Measurements from ENCODE around the gene ZDHHC5.

Gene ZDHHC5

GRCh38 chr11:57667736-57668433 is at the start of gene ZDHHC5:
TSS of gene ZDHHC5 (plus strand) at chr11:57668114. CDS start at chr11:57673091, 4,977 bp downstream.
- peak; percentile 97 for DNase-seq (ENCODE audit: low spot score)

- DNase-seq (ENCODE audit: low spot score) = no peak
Measured at GRCh38 chr11:57618438-57618837, 49.5 kb upstream of the ZDHHC5 start.

- no peak for DNase-seq (ENCODE audit: low spot score)
Measured at GRCh38 chr11:57619331-57619730, 48.6 kb upstream of the ZDHHC5 start.

- no peak for DNase-seq (ENCODE audit: low spot score)
Measured at GRCh38 chr11:57620467-57620866, 47.4 kb upstream of the ZDHHC5 start.

- DNase-seq (ENCODE audit: low spot score) = no peak
Measured at GRCh38 chr11:57622263-57622662, 45.7 kb upstream of the ZDHHC5 start.

- no peak for DNase-seq (ENCODE audit: low spot score)
Measured at GRCh38 chr11:57624864-57625263, 43.0 kb upstream of the ZDHHC5 start.

- DNase-seq (ENCODE audit: low spot score) = no peak
Measured at GRCh38 chr11:57626895-57627294, 41.0 kb upstream of the ZDHHC5 start.

- no peak for DNase-seq (ENCODE audit: low spot score)
Measured at GRCh38 chr11:57630171-57630570, 37.7 kb upstream of the ZDHHC5 start.

GRCh38 chr11:57632116-57632515 is 35.8 kb upstream of the ZDHHC5 start:
- no peak for DNase-seq (ENCODE audit: low spot score)

GRCh38 chr11:57633394-57634070 is 34.4 kb upstream of the ZDHHC5 start:
- no peak for DNase-seq (ENCODE audit: low spot score)

GRCh38 chr11:57634311-57634710 is 33.6 kb upstream of the ZDHHC5 start:
- no peak for DNase-seq (ENCODE audit: low spot score)

- no peak for DNase-seq (ENCODE audit: low spot score)
Measured at GRCh38 chr11:57635246-57635645, 32.7 kb upstream of the ZDHHC5 start.

- no peak for DNase-seq (ENCODE audit: low spot score)
Measured at GRCh38 chr11:57637626-57638004, 30.3 kb upstream of the ZDHHC5 start.

GRCh38 chr11:57638005-57638781 is 29.7 kb upstream of the ZDHHC5 start:
- peak; percentile 82 for DNase-seq (ENCODE audit: low spot score)

- no peak for DNase-seq (ENCODE audit: low spot score)
Measured at GRCh38 chr11:57638811-57639320, 29.0 kb upstream of the ZDHHC5 start.

GRCh38 chr11:57639321-57640067 is 28.4 kb upstream of the ZDHHC5 start:
- DNase-seq (ENCODE audit: low spot score) = no peak

GRCh38 chr11:57640068-57640800 is 27.7 kb upstream of the ZDHHC5 start:
- DNase-seq (ENCODE audit: low spot score) = no peak

- DNase-seq (ENCODE audit: low spot score) = peak; percentile 66
Measured at GRCh38 chr11:57641011-57641807, 26.7 kb upstream of the ZDHHC5 start.

- no peak for DNase-seq (ENCODE audit: low spot score)
Measured at GRCh38 chr11:57643802-57644201, 24.1 kb upstream of the ZDHHC5 start.

All from D341Med (cell line).